Endothelial cell of umbilical vein (primary cell): Measurements from ENCODE around the gene MCC. TPM values are rescaled to one million over a fixed set of nuclear protein-coding genes. Genes with fewer than 3 reads are reported as not detected.

Experiments
- BruUV-seq: library from RNA; stranded (reverse); fragments of 400-500 nt; replicated peaks from 2 replicates; lab custom pipeline; 2021; lab: Mats Ljungman, UMichigan
- CTCF ChIA-PET: fragments of 300-600, 350-600 bp; sonication (Branson Sonifier 250); formaldehyde crosslinking; loops from one replicate; lab custom pipeline; 2021; ENCODE audit warnings: antibody characterized with exemption, inconsistent platforms; lab: Charles Lee
- POLR2A ChIA-PET: fragments of 300-600, 350-600 bp; sonication (Branson Sonifier 250); formaldehyde crosslinking; loops from one replicate; lab custom pipeline; 2021; ENCODE audit warnings: antibody characterized with exemption, inconsistent platforms; lab: Charles Lee
- DNase-seq: peaks from one replicate; pipeline ENCODE4 v3.0.0-alpha.2; 2011; ENCODE audit warnings: low read depth, low spot score
- FAIRE-seq: peaks from 2 replicates; lab custom pipeline; 2011; peaks lifted over from hg19 to GRCh38; lab: Jason Lieb, UNC
- H2AFZ ChIP-seq: 2 replicates; pipeline ENCODE4 v1.6.0; 2012; ENCODE audit warnings: low read depth, low read length, control low read depth, inconsistent platforms
- H3K27ac ChIP-seq: 2 replicates; pipeline ENCODE4 v1.5.1; 2011; ENCODE audit warnings: low read depth, mild to moderate bottlenecking, control low read depth, low read length, moderate library complexity; ENCODE audit not compliant: insufficient read depth
- H3K27me3 ChIP-seq, 2 experiments: 2 replicates each; pipeline versions ENCODE4 v1.6.0 to v1.6.1; 2011; ENCODE audit warnings: low read length in 2 of 2, mixed read lengths in 1 of 2; ENCODE audit not compliant: control insufficient read depth in 2 of 2, insufficient read depth in 2 of 2
- H3K36me3 ChIP-seq, 2 experiments: 2 replicates in 1 of 2; 3 replicates in 1 of 2; pipeline ENCODE4 v1.5.1; 2011; ENCODE audit warnings: low read length in 2 of 2, mild to moderate bottlenecking in 1 of 2, moderate library complexity in 1 of 2; ENCODE audit not compliant: control insufficient read depth in 2 of 2, insufficient read depth in 2 of 2; ENCODE audit errors: extremely low read depth in 1 of 2
- H3K4me1 ChIP-seq: 3 replicates; pipeline ENCODE4 v1.5.1; 2011; ENCODE audit warnings: mild to moderate bottlenecking, low read length; ENCODE audit not compliant: control insufficient read depth, insufficient read depth; ENCODE audit errors: extremely low read depth
- H3K4me2 ChIP-seq: 2 replicates; pipeline ENCODE4 v1.6.1; 2011; ENCODE audit warnings: low read length, control low read depth, mixed read lengths; ENCODE audit not compliant: insufficient read depth
- H3K4me3 ChIP-seq, 3 experiments: fragments of 200-600 bp in 1 of 3; sonication (generic), shearing (Covaris generic) in 1 of 3; replicated peaks in 1 of 3; 2 replicates each; pipeline ENCODE4 v1.5.1; 2011 to 2016; ENCODE audit warnings: control low read depth in 3 of 3, low read length in 3 of 3, mild to moderate bottlenecking in 2 of 3, inconsistent platforms in 1 of 3, low read depth in 1 of 3, moderate library complexity in 1 of 3; ENCODE audit not compliant: insufficient read depth in 1 of 3
- H3K79me2 ChIP-seq: 2 replicates; pipeline ENCODE4 v1.6.0; 2012; ENCODE audit warnings: low read length, inconsistent platforms; ENCODE audit not compliant: control insufficient read depth, insufficient read depth
- H3K9ac ChIP-seq: replicated peaks from 2 replicates; pipeline ENCODE3; 2011; ENCODE audit warnings: low read length, control low read depth; ENCODE audit not compliant: insufficient read depth; ENCODE audit errors: extremely low read depth
- H3K9me1 ChIP-seq: replicated peaks from 3 replicates; pipeline ENCODE4 v1.6.0; 2011; ENCODE audit warnings: mild to moderate bottlenecking, low read length; ENCODE audit not compliant: control insufficient read depth, insufficient read depth; ENCODE audit errors: extremely low read depth
- H3K9me3 ChIP-seq: replicated peaks from 2 replicates; pipeline ENCODE4 v1.5.1; 2012; ENCODE audit warnings: low read length, inconsistent platforms; ENCODE audit not compliant: control insufficient read depth, insufficient read depth
- H4K20me1 ChIP-seq: replicated peaks from 2 replicates; pipeline ENCODE3; 2011; ENCODE audit warnings: mild to moderate bottlenecking, low read length; ENCODE audit not compliant: control insufficient read depth, insufficient read depth; ENCODE audit errors: extremely low read depth
- EZH2 ChIP-seq: IDR thresholded peaks from 2 replicates; pipeline ENCODE4 v1.6.1; 2012; ENCODE audit warnings: borderline replicate concordance, low read depth, mild to moderate bottlenecking, moderate library complexity, low read length, inconsistent platforms; ENCODE audit not compliant: severe bottlenecking
- FOS ChIP-seq: IDR thresholded peaks from 2 replicates; pipeline ENCODE4 v1.6.1; 2011; ENCODE audit warnings: mild to moderate bottlenecking, low read length, moderate library complexity, borderline replicate concordance; ENCODE audit not compliant: insufficient read depth
- GATA2 ChIP-seq: IDR thresholded peaks from 2 replicates; pipeline ENCODE4 v1.7.0; 2011; ENCODE audit warnings: low read depth, mild to moderate bottlenecking, moderate library complexity, mixed read lengths, low read length; ENCODE audit not compliant: insufficient read length, insufficient read depth
- JUN ChIP-seq: IDR thresholded peaks from 2 replicates; pipeline ENCODE4 v1.6.1; 2011; ENCODE audit warnings: borderline replicate concordance, low read depth; ENCODE audit not compliant: insufficient read length, insufficient read depth
- MAX ChIP-seq: IDR thresholded peaks from 2 replicates; pipeline ENCODE4 v1.6.1; 2011; ENCODE audit not compliant: insufficient read depth, insufficient read length
- MYC ChIP-seq: IDR thresholded peaks from one replicate; pipeline ENCODE4 v1.6.1; 2011; ENCODE audit warnings: mild to moderate bottlenecking, low read depth, low read length
- POLR2A ChIP-seq: IDR thresholded peaks from 2 replicates; pipeline ENCODE4 v1.6.1; 2012; ENCODE audit warnings: low read depth, mild to moderate bottlenecking, control low read depth, low read length
- POLR2AphosphoS5 ChIP-seq: IDR thresholded peaks from 2 replicates; pipeline ENCODE4 v1.6.1; 2012; ENCODE audit warnings: low read depth, mild to moderate bottlenecking, control low read depth, low read length, moderate library complexity; ENCODE audit not compliant: insufficient read depth
- dilution Hi-C: fragments of 300-500 bp; cut with MboI; formaldehyde crosslinking; loops from one replicate; pipeline ENCODE4 v1.15.0; 2019; ENCODE audit warnings: low sequenced_read_pairs; ENCODE audit not compliant: extremely low pct_ligation_motif_present
- intact Hi-C: fragments of 100-400 bp; cut with micrococcal nuclease; formaldehyde crosslinking; loops from one replicate; pipeline ENCODE4 v1.10.0; 2022
- polyA plus RNA-seq, 4 experiments: library from polyadenylated mRNA; depleted of rRNA in 3 of 4; stranded (reverse) in 3 of 4; unstranded in 1 of 4; fragments of >200 nt; gene quantifications; 2 replicates each; pipeline versions ENCODE4 v1.2.1 to v1.2.3, GENCODE V29; 2011 to 2012; ENCODE audit warnings: missing spikeins in 1 of 4
- total RNA-seq: library from RNA; stranded (reverse); gene quantifications from 2 replicates; pipeline ENCODE4 v1.2.3, GENCODE V29; 2021
- TF ChIP-seq, protein P1 (sequence below), 2 donors: IDR thresholded peaks; 1 replicate in 1 of 2; 2 replicates in 1 of 2; pipeline ENCODE4 v1.5.1; 2011; ENCODE audit warnings: low read length in 2 of 2, mild to moderate bottlenecking in 2 of 2, moderate library complexity in 2 of 2, control low read depth in 1 of 2, inconsistent platforms in 1 of 2, low read depth in 1 of 2; ENCODE audit not compliant: insufficient read depth in 1 of 2; ENCODE audit errors: extremely low read depth in 1 of 2

Gene MCC
- total and polyA plus RNA-seq, 2 donors (not counting 3 experiments of a cell fraction or from before 2014, with no cell fraction given) = 6.9 to 27.5 TPM

GRCh38 chr5:112978836-112979235 is 509.4 kb downstream of the MCC start:
- H3K9ac ChIP-seq = peak overlapping the region; percentile 30
- peaks cover 21% of the 10 kb centered on the region for H3K4me1 ChIP-seq
- peak; percentile 17 for DNase-seq
- H3K79me2 ChIP-seq = peaks cover 72% of the 10 kb centered on the region
- BruUV-seq = no TSS peak
- no peaks in the 10 kb centered on the region for H3K9me1 ChIP-seq
- dilution Hi-C loops (no loop called here), intact Hi-C loops (no loop called here)
- no peaks in the 10 kb centered on the region for H3K9me3 ChIP-seq
- ChIA-PET CTCF (interaction anchor here (0.7 to 1.5 kb wide), 6 partner anchors 8 to 627 kb away, joined by 3 to 11 read pairs (median 4); no protein-coding TSS in a partner anchor), POLR2A (no interaction called here)
- H3K27me3 ChIP-seq = no peaks in the 10 kb centered on the region
- no peak overlapping the region for H3K27ac ChIP-seq
- H4K20me1 ChIP-seq = peaks cover 3% of the 10 kb centered on the region
- FAIRE-seq = no peak
- H2AFZ ChIP-seq = no peak overlapping the region
- H3K36me3 ChIP-seq = no peaks in the 10 kb centered on the region
- TF ChIP-seq MYC (no peak), EZH2 (no peak), JUN (peak; percentile 18)
- peak overlapping the region; percentile 99 for H3K4me2 ChIP-seq
- peak overlapping the region in 1 of 3 experiments; percentile 99 for H3K4me3 ChIP-seq

- Histone ChIP-seq H3K9me3 (no peaks in the 10 kb centered on the region), H2AFZ (peak overlapping the region; percentile 63), H4K20me1 (peaks cover 3% of the 10 kb centered on the region), H3K4me3 (peak overlapping the region; percentile 98 to 99 (median 99)), H3K9me1 (no peaks in the 10 kb centered on the region), H3K79me2 (peaks cover 58% of the 10 kb centered on the region), H3K4me1 (peaks cover 21% of the 10 kb centered on the region), H3K36me3 (no peaks in the 10 kb centered on the region), H3K27ac (peak overlapping the region; percentile 48), H3K9ac (peak overlapping the region; percentile 88), H3K27me3 (no peaks in the 10 kb centered on the region), H3K4me2 (peak overlapping the region; percentile 99)
- dilution Hi-C loops = no loop called here
- CTCF ChIA-PET = no interaction called here
- POLR2A ChIA-PET = no interaction called here
- FAIRE-seq (no peak), DNase-seq (peak; percentile 48)
- intact Hi-C loops = loop anchor here (1.0 kb wide), 1 partner anchor 116 kb away; the partner anchor contains the start of gene SRP19
- TF ChIP-seq GATA2 (no peak), MYC (no peak), JUN (no peak), EZH2 (no peak), MAX (no peak), POLR2A (no peak), POLR2AphosphoS5 (no peak), FOS (no peak)
- TF ChIP-seq, protein P1, sequence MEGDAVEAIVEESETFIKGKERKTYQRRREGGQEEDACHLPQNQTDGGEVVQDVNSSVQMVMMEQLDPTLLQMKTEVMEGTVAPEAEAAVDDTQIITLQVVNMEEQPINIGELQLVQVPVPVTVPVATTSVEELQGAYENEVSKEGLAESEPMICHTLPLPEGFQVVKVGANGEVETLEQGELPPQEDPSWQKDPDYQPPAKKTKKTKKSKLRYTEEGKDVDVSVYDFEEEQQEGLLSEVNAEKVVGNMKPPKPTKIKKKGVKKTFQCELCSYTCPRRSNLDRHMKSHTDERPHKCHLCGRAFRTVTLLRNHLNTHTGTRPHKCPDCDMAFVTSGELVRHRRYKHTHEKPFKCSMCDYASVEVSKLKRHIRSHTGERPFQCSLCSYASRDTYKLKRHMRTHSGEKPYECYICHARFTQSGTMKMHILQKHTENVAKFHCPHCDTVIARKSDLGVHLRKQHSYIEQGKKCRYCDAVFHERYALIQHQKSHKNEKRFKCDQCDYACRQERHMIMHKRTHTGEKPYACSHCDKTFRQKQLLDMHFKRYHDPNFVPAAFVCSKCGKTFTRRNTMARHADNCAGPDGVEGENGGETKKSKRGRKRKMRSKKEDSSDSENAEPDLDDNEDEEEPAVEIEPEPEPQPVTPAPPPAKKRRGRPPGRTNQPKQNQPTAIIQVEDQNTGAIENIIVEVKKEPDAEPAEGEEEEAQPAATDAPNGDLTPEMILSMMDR (IDR thresholded peaks at IDR 0.05; ENCODE audit: extremely low read depth in 1 of 2, insufficient read depth in 1 of 2, low read depth in 1 of 2, low read length in 2 of 2) = no peak
- BruUV-seq = TSS peak; percentile 44
These were observed 510.8 kb downstream of the MCC start for GRCh38 chr5:112977440-112977861.
